Inflammatory macrophage treated with lipopolysaccharide for 4 hours (primary cell): ENCODE results near the gene LCN15.
"Not testable (repeated sequence)": the region's sequence is repeated elsewhere in the genome, so short reads cannot be mapped to it uniquely, and the experiment has no call there.

Source experiments
- DNase-seq: peaks from one replicate; pipeline ENCODE4 v3.0.0-alpha.2; 2020

The LCN15 gene

DNA sequence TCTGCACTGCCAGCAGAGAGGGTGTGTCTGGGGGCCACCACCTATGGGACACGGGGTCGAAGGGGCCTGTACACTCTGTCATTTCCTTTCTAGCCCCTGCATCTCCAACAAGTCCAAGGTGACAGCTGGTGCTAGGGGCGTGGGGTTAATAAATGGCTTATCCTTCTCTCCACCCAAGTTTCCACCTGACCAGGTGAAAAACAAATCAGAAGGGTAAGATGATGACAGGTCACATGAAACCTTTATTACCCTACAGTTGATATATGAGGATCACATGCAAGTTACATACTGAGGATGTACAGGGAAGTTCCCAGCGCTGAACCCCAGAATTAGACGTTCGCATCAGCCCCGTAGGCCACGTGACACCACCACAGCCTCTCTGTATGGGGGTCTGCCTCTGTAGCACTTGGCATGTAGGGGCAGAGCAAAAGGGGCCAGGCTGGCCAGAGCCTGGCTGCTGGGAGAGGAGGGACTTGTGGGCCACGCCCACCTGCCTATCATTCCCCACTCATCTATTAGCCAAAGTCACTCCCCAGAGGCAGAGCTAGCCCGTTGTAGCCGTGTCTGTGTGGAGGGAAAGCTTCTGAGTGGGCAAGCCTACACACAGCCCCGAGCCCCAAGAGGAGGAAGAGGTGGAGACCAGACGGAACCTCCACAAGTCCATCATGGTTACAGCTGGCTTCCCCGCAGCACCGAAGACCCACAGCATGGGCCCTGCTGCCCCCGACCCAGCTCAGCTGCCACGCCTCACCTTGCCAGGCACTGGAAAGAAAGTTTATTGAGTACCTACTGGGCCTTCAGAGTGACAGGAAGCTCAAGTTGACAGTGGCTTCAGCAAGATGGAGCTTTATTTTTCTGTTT is 29.0 kb upstream of the LCN15 start:
- DNase-seq, result peak; percentile 7

DNA sequence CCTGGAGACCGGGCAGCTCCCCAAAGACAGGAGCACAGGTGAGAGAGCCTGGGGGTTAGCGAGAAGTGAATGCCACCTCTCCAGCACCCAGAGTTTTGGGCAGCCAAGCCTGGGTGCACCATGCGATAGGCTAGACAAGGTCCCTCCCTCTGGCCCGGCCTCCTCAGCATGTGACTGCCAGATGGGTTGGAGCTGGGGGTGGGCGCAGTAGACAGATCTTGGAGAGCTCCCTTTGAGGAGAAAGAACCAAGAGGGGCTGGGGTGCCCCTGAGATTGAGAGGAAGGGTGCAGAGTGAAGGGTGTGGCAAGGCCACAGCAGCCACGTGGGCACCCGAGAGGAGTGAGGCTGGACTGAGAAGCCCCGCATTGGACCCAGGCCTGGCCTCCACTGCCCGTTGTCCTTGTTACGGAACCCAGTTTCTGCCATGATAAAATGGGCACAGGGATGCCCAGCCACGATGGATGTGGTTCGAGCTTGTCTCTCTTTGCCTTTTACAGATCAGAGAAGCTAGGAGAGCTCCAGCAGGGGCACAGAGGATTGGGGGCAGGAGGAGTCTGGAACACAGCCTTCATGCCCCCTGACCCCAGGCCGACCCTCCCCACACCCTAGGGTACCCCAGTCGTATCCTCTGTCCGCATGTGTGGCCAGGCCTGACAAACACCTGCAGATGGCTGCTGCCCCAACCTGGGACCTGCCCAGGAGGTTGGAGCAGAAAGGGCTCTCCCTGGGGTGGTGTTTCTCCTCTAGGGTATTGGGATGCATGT is 28.2 kb upstream of the LCN15 start:
- no peak for DNase-seq

DNA sequence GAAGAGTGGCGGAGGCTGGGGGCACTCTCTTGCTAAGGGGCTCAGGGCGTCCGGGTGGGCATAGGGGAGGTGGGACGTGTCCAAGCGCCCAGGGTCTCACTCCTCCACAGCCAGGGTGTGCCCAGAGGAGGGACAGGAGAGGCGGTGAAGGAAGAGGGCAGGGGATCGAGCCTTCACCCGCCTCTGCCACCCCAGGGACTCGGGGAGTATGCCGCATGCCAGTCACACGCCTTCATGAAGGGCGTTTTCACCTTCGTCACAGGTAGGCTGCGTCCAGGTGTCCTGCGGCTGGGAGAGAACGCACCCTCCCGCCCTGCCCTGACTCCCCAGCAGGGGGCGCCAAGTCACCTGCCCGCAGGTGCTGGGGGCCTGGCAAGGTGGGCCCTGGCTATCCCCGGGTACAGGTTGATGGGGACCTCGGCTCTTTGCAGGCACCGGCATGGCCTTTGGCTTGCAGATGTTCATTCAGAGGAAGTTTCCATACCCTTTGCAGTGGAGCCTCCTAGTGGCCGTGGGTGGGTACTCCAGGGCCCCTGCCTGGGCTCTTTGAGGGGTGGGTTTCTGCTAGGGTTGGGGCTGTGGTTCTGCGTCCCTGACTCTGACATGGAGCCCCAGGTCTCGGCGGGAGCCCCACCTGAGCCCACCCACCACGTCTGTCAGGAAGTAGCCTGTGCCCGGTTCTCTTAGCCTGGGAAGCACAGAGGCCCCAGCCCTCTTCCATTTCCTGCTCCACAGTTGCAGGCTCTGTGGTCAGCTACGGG is 27.4 kb upstream of the LCN15 start:
- DNase-seq, result peak; percentile 28

DNA sequence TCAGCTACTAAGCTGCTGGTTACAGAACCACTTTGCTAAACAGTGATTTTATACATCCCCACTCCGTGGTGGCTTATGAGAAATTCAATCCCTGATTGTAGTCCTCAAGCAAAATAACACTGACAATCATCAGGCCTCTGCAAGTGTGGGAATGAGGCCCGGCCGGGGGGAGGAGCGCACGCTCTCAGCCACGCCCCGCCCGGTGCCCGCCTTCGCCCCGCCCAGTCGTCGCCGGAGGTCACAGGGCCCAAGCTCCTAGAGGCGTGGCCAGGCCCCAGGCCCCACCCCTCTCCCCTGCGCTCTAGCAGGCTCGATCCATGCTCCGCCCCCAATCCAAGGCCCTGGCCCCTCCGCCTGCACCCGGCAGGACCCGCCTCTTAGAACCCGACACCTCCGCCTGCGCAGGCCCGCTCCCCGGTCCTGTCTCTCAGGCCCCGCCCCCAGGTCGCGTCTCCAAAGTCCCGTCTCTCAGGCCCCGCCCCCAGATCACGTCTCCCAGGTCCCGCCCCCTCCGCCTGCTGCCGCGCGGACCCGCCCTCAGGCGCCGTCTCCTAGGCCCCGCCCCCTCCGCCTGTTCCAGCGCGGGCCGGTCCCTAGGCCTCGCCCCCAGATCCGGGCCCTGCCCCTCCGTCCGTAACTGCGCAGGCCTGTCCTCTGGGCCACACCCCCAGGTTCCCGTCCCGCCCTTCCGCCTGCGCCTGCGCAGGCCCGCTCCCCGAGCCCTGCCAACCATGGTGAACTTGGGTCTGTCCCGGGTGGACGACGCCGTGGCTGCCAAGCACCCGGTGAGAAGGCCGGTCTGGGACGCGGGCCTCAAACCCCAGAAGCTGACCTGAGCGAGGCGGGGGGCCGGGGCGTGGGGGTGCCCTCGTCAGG is 26.6 kb upstream of the LCN15 start, which contains the start of gene TMEM141:
Gene TMEM141, plus strand, starts transcription at position 705 of the 876 bp plus-strand sequence. Its CDS starts 27 bp downstream, at position 732.
- DNase-seq, result peak; percentile 100

DNA sequence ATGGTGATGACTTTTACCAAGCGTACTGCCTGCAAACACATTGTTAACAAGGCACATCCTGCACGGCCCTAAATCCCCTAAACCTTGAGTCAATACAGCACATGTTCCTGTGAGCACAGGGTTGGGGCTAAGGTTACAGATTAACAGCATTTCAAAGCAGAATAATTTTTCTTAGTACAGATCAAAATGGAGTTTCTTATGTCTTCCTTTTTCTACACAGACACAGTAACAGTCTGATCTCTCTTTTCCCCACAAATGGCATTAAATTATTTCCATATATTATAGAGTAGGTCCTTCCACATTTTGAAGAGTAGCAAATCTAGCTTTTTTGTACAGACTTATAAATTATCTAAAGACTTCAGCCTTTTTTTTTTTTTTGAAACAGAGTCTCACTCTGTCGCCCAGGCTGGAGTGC is 25.2 kb upstream of the LCN15 start:
- DNase-seq, result no peak

DNA sequence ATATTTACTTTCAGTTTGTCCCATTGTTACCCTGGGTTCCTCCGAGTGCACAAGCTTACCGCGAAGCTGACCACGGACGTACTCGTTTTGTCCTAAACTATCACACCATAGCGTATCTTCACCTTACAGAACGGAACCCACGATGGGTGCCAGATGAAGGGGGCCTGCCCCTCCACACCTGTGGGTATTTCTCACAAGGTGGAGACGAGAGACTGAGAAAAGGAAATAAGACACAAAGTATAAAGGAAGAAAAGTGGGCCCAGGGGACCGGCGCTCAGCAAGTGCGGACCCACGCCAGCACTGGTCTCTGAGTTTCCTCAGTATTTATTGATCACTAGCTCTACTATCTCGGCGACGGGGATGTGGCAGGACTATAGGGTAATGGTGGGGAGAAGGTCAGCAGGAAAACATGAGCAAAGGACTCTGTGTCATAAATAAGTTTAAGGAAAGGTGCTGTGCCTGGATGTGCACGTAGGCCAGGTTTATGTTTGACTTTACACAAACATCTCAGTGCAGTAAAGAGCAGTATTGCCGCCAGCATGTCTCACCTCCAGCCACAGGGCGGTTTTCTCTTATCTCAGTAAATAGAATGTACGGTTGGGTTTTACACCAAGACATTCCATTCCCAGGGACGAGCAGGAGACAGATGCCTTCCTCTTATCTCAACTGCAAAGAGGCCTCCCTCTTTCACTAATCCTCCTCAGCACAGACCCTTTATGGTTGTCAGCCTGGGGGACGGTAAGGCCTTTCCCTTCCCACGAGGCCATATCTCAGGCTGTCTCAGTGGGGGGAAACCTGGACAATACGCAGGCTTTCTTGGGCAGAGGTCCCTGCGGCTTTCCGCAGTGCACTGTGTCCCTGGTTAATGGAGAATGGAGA is 24.6 kb upstream of the LCN15 start:
- not testable (repeated sequence) for DNase-seq

DNA sequence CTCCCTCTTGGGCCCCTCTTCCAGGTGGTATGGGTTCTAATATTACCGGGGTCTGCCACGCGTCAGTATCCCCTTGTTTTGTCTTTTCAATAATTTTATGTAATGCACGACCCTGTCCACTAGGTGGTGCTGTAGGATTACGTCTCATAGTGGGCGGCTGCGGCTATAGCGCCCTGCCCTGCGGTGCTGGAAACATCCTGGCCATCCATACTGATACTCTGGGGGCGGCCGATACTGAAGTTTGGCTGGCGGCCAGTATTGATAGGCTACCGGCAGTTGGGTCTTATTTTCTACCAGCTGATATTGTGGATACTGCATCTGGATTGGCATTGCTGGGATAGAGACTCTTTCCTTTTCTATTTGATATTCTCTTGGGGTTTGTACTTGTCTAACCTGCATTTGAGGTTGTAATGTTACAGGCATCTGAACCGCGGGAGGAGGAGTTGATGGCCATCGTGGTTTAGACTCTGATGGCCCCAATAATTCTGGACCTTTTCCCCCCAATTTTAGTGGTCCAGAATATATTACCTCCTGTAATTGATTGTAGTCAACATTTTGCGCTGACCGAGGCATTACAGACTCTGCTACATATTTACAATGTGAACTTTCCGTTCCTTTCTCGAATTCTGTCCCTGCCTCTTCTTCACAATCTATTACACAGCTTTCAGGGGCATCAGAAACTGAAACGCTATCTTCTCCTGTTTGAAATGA is 23.5 kb upstream of the LCN15 start:
- DNase-seq, result peak; percentile 66

DNA sequence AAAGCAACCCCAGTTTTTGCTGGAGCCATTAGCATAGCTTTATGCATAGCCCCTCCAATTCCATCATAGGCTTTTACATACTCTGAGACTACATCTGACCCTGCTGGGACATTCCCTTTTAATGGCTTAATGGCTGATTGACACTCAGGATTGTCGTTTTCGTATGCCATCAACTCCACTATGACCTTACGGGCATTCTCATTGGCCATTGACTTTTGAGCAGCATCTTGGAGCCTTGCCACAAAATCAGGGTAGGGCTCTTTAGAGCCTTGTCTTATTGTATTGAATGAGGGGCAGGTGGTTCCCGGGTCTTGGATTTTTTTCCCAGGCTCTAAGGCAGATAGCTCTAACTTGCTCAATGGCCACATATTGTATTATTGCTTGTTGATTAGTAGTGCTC is 22.7 kb upstream of the LCN15 start:
- not testable (repeated sequence) for DNase-seq

DNA sequence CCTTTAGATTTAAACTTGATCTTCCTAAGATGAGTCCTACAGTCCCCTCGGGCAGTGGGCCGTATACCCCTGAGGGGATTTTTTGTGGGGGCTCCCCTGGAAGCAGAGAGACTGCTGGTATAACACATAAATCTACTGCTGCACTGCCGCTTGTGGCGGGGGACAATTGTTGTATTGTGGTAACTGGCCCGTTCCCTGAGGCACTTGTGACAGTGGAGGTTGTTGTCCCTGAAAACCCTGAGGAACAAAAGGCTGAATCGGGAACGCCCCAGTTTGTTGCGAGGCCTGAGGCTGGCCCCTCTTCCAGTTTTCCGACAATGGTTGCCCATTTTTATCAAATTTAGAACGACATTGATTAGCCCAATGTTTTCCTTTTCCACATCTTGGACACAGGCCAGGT is 22.1 kb upstream of the LCN15 start:
- no peak for DNase-seq

DNA sequence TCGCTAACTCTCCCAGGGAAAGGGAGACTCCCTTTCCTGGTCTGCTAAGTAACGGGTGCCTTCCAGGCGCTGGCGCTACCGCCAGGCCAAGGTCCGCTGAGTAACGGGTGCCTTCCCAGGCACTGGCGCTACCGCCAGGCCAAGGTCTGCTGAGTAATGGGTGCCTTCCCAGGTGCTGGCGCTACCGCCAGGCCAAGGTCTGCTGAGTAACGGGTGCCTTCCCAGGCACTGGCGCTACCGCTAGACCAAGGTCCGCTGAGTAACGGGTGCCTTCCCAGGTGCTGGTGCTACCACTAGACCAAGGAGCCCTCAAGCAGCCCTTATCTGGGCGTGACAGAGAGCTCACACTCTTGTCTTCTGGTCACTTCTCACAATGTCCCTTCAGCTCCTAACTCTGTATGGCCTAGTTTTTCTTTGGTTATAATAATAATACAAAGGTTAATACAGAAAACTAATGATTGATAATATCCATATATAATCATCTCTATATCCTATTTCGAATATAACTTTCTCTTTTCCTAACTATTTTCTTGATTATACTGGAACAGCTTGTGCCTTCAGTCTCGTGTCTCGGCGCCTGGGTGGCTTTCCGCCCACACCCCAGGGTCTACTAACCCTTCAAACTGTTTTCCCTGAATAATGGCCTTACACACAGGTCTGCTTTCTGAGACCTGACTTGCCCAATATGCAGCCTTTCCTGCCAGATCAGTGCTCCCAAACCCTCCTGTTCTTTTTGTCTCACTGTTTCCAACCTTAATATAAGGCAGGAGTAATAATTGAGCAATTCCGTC is 21.4 kb upstream of the LCN15 start:
- DNase-seq, result not testable (repeated sequence)

DNA sequence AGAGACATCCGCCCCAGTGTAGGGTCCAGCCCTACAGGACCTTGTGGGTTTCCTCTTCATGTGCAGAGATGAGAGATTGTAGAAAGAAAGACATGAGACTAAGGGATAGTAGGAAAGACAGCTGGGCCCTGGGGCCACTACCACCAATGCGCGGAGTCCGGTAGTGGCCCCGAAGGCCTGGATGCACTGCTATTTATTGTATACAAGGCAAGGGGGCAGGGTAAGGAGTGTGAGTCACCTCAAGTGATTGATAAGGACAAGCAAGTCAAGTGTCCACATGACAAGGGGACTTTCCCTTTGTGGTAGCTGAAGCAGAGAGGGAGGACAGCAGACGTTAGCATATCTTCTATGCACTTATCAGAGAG is 20.7 kb upstream of the LCN15 start:
- DNase-seq, result no peak

DNA sequence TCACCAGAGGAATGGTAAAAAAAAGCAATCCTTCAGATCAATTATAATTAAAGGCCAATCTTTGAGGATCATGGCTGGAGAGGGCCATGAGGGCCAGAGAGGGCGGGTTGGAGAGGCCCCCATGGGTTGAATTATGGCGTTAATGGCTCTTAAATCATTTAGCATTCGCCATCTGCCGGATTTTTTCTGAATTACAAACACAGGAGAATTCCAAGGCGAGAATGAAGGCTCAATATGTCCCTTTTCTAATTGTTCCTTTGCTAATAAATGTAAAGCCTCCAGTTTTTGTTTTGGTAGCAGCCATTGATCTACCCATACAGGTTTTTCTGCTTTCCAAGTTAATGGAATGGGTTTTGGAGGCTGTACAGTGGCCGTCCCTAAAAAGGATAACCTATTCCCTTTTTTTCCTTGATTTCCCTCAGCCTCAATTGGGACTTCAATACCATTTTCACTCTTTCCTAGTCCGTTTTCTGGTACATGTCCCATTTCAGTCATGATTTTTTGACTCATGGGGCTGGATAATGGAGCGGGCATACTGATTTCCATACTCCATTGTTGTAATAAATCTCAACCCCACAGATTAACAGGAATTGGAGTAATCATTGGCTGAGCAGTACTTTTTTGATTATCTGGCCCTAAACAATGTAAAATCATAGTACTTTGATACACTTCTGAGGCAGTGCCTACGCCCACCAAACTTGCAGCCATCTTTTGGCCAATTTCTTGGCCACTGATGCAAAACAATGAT is 20.1 kb upstream of the LCN15 start:
- DNase-seq, result peak; percentile 46

DNA sequence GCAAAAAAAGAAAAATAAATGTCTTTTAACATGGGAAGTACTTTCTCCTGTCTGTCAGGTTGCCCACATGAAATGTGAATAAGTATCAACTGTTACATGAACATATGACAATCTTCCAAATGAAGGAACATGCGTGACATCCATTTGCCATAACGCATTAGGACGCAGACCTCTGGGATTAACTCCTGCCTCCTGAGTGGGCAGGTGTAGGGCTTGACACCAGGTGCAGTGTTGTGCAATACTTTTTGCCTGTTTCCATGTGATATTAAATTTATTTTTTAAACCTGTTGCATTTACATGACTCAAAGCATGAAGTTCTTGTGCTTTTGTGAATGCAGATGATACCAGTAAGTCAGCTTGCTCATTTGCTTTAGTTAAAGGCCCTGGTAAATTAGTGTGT is 18.1 kb upstream of the LCN15 start:
- DNase-seq, result no peak

DNA sequence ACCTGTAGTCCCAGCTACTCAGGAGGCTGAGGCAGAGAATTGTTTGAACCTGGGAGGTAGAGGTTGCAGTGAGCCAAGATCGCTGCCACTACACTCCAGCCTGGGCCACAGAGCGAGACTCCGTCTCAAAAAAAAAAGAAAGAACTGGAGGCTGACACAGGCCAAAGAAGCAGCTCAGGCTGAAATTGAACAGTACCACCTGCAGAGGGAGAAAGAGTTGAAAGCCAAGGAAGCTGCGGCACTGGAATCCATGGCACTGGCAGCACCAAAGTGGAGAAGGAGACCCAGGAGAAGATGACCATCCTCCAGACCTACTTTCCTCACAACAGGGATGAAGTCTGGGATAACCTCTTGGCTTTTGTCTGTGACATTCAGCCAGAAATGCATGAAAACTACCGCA is 15.5 kb upstream of the LCN15 start:
- no peak for DNase-seq

DNA sequence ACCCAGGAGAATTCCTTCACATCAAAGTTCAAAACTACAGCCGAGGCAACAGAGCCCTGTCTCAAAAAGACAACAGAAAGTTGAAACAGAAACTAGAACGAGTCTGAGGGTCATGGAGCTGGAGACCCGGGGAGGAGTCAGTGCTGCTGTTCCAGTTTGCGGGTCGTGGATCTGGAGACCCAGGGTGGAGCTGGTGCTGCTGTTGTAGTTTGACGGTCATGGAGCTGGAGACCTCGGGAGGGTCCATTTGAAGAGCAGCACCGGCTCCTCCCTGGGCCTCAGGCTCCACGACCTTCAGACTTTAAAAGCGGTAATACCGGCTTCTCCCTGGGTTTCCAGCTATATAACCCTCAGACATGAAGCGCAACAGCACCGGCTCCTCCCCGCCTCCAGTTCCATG is 13.0 kb upstream of the LCN15 start:
- no peak for DNase-seq

DNA sequence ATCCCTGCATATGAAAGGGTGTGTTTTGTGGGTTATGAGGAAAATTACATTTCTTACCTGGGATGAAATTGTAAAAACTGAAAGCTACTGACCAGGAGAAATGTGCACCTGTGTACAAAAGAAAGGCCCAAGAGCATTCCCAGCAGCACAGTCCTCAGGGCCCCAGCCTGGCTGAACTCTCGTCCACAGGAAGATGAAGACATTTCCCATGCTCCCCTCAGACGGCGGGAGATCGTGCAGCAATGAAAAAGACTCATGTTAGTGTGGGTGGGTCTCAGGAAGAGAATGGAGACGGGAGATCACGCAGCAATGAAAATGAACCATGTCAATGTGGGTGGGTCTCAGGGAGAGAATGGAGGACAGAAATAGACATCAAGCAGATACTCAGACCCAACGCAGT is 12.6 kb upstream of the LCN15 start:
- no peak for DNase-seq

DNA sequence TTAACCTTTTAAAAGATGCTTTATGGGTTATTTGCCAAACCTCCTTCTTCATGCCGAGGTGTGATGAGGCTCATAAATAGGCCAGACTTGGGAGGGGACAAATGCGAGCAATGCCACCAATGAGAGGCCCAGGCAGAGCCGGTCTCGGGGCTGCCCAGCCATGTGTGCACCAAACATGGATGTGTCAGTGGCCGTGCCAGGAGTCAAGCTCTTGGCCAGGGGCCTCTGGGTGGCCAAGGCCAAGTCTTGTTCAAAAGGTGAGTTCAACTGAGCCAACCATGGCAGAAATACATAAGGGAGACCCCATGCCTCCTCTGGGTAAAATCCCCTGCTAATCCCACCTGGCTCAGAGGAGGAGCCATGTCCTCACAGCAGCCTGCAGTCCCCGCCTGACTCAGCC is 10.9 kb upstream of the LCN15 start:
- DNase-seq, result no peak

DNA sequence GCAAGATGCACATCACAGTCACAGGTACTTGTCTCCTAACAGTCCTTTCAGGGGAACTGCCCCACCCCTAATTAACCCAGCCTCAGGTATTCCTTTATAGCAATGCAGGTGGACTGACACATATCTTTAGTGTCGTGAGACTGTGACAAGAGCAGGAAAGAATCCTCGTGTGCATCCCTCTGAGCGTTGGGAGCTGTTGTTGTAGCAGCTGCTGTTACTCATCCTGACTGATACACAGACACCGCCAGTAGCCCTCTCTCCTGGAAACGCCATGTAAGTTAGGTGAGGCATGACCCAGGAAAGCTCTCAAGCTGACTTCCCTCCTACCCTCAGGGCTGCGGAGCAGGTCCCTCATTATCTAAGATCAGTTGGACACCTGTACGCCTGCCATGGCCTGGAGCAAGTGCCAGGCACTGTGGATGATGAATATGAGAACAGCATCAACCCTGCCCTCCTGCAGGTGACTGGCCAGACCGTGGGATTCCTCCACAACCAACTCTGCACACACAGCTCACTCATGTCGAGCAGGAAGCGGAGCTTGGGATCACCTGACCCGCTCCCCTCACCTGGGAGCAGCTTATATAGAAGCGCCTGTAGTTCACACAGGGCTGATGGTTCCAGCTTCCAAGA is 10.2 kb upstream of the LCN15 start:
- DNase-seq, result no peak
